Nephron (organoid): ENCODE data around the gene PLB1.
A peak's percentile ranks its signal among the peaks of the same experiment; 100 is the strongest.

Source experiments
- H3K27ac Mint-ChIP-seq, 3 experiments: 2 replicates each; pipeline ENCODE4 v1.8.0; 2020; ENCODE audit warnings: mixed read lengths in 3 of 3, mild to moderate bottlenecking in 2 of 3, moderate library complexity in 1 of 3
- H3K27me3 Mint-ChIP-seq: 2 replicates; pipeline ENCODE4 v1.8.0; 2021; ENCODE audit warnings: low read depth, mild to moderate bottlenecking, moderate library complexity, mixed read lengths
- H3K36me3 Mint-ChIP-seq: 2 replicates; pipeline ENCODE4 v1.8.0; 2020; ENCODE audit warnings: low read depth, mixed read lengths
- H3K4me1 Mint-ChIP-seq: 2 replicates; pipeline ENCODE4 v1.8.0; 2020; ENCODE audit warnings: mixed read lengths
- H3K4me3 Mint-ChIP-seq, 3 experiments: 2 replicates each; pipeline ENCODE4 v1.8.0; 2020; ENCODE audit warnings: mild to moderate bottlenecking in 3 of 3, mixed read lengths in 3 of 3, moderate library complexity in 2 of 3
- H3K9me3 Mint-ChIP-seq: 2 replicates; pipeline ENCODE4 v1.8.0; 2020; ENCODE audit warnings: mixed read lengths
- CTCF ChIP-seq, 3 experiments: fragments of 200-600 bp; sonication (generic); IDR thresholded peaks; one replicate each; pipeline ENCODE4 v1.5.0; 2021; ENCODE audit warnings: antibody characterized with exemption in 3 of 3; ENCODE audit not compliant: unreplicated experiment in 3 of 3

PLB1 gene

GRCh38 chr2:28613633-28614501 is 118.0 kb downstream of the PLB1 start:
- TF ChIP-seq CTCF (IDR thresholded peaks at IDR 0.05; ENCODE audit: unreplicated experiment in 3 of 3) = no peak
- Mint-ChIP-seq H3K36me3 (no peaks in the 10 kb centered on the region), H3K9me3 (no peaks in the 10 kb centered on the region), H3K27me3 (peaks cover 10% of the 10 kb centered on the region), H3K27ac (no peak overlapping the region), H3K4me1 (peaks cover 30% of the 10 kb centered on the region), H3K4me3 (no peak overlapping the region)

GRCh38 chr2:28615706-28616105 is 119.8 kb downstream of the PLB1 start:
- H3K27ac Mint-ChIP-seq = no peak overlapping the region
- H3K4me1 Mint-ChIP-seq = peaks cover 30% of the 10 kb centered on the region
- no peak for TF ChIP-seq CTCF (IDR thresholded peaks at IDR 0.05; ENCODE audit: unreplicated experiment in 3 of 3)
- H3K4me3 Mint-ChIP-seq = no peak overlapping the region
- no peaks in the 10 kb centered on the region for H3K9me3 Mint-ChIP-seq
- no peaks in the 10 kb centered on the region for H3K36me3 Mint-ChIP-seq
- peaks cover 7% of the 10 kb centered on the region for H3K27me3 Mint-ChIP-seq

GRCh38 chr2:28616396-28616999 is 120.6 kb downstream of the PLB1 start:
- TF ChIP-seq CTCF (IDR thresholded peaks at IDR 0.05; ENCODE audit: unreplicated experiment in 3 of 3) = no peak
- Mint-ChIP-seq H3K27ac (no peak overlapping the region), H3K36me3 (no peaks in the 10 kb centered on the region), H3K9me3 (no peaks in the 10 kb centered on the region), H3K4me3 (no peak overlapping the region), H3K27me3 (peaks cover 1% of the 10 kb centered on the region), H3K4me1 (peaks cover 30% of the 10 kb centered on the region)

GRCh38 chr2:28617502-28618184 is 121.8 kb downstream of the PLB1 start:
- Mint-ChIP-seq H3K36me3 (no peaks in the 10 kb centered on the region), H3K4me1 (peaks cover 36% of the 10 kb centered on the region), H3K27ac (no peak overlapping the region), H3K4me3 (no peak overlapping the region), H3K27me3 (no peaks in the 10 kb centered on the region), H3K9me3 (no peaks in the 10 kb centered on the region)
- no peak for TF ChIP-seq CTCF (IDR thresholded peaks at IDR 0.05; ENCODE audit: unreplicated experiment in 3 of 3)

GRCh38 chr2:28618221-28619141 is 122.6 kb downstream of the PLB1 start:
- H3K9me3 Mint-ChIP-seq = no peaks in the 10 kb centered on the region
- H3K4me3 Mint-ChIP-seq = no peak overlapping the region
- TF ChIP-seq CTCF (IDR thresholded peaks at IDR 0.05; ENCODE audit: unreplicated experiment in 3 of 3) = no peak

More at GRCh38 chr2:28618221-28619141, 122.6 kb downstream of the PLB1 start:
- Mint-ChIP-seq H3K4me1 (peaks cover 40% of the 10 kb centered on the region), H3K36me3 (no peaks in the 10 kb centered on the region), H3K27ac (peak overlapping the region; percentile 43 to 77 (median 71)), H3K27me3 (no peaks in the 10 kb centered on the region)
